ENCODE measurements around the gene DMAP1.

DMAP1 gene

GRCh38 chr1:44256762-44257554 is 43.7 kb downstream of the DMAP1 start:
- no peak for DNase-seq (ENCODE audit: low read depth)

- DNase-seq (ENCODE audit: low read depth) = no peak
These were observed 45.8 kb downstream of the DMAP1 start for GRCh38 chr1:44259090-44259489.

GRCh38 chr1:44260792-44261170 is 47.5 kb downstream of the DMAP1 start:
- DNase-seq (ENCODE audit: low read depth) = no peak

- no peak for DNase-seq (ENCODE audit: low read depth)
These were observed 48.0 kb downstream of the DMAP1 start for GRCh38 chr1:44261171-44261817.

- no peak for DNase-seq (ENCODE audit: low read depth)
These were observed 48.7 kb downstream of the DMAP1 start for GRCh38 chr1:44261962-44262361.

DNA sequence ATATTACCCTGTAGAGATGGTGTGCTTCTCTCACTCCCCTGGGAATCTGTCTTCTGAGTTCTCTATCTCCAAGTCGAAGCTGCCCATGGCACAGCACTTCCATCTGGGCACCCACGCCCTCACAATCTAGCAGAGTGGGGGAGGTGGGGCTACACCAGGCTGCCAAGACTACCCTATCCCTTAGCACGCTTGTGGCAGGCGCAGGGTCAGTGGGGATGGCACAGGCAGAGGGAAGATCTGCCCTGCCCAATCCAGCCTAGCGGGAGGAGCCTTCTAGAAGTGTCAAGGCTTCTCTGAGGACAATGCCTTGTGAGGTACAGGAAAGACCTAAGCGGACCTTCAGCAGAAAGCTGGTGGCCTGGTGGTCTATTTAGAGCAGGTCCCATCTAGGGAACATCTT is 49.1 kb downstream of the DMAP1 start:
- DNase-seq (ENCODE audit: low read depth) = no peak

- DNase-seq (ENCODE audit: low read depth) = no peak
These were observed 49.7 kb downstream of the DMAP1 start for GRCh38 chr1:44262816-44263567.

- no peak for DNase-seq (ENCODE audit: low read depth)
These were observed 50.5 kb downstream of the DMAP1 start for GRCh38 chr1:44263568-44264450.

GRCh38 chr1:44264451-44264771 is 51.1 kb downstream of the DMAP1 start:
- DNase-seq (ENCODE audit: low read depth) = no peak

DNA sequence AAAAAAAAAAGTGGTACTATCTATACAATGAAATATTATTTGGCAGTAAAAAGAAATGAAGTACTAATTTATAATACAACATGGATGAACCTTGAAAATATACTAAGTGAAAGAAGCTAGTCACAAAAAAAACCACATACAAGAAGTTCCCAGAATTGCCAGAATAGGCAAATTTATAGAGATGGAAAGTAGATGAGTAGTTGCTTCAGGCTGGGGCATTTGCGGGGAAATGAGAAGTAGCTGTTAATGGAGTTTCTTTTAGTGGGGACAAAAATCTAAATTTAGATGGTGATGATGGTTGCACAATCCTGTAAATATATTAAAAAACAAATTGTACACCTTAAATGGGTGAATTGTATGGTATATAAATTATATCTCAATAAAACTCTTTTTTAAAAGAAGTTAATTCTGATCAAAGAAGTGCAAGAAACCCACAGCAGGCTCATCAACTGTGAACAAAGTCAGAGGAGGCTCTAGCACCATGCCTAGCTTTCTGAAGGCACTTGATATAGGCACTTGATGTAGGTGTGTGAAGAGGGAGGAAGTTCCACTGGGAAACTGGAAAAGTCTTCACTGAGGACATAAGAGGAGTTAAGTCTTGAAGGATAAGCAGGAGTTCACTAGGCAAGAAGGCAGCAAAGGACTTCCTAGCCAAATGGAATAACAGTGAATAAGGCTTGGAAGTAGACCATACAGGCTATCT is 52.5 kb downstream of the DMAP1 start:
- no peak for DNase-seq (ENCODE audit: low read depth)

GRCh38 chr1:44266400-44267344 is 53.4 kb downstream of the DMAP1 start:
- no peak for DNase-seq (ENCODE audit: low read depth)

GRCh38 chr1:44267438-44267837 is 54.2 kb downstream of the DMAP1 start:
- no peak for DNase-seq (ENCODE audit: low read depth)

DNA sequence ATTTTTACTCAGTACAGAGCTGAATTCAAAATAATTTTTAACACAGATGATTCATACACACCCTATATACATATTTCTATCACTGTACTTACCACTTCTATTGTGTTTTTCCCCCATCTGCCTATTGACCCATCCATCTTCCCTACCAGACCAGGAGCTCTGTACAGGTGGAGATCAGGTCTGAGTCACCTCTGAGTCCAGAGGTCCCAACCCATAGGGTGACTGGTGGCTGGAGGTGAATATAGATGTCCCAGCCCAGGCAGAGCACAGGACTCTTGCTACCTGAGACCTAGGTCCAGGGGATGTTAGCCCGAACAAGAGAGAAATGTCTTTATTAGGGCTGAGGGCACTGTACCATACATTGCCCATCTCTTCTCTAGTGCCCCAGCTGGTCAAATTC is 54.8 kb downstream of the DMAP1 start:
- DNase-seq (ENCODE audit: low read depth) = no peak

Measured in stimulated activated CD8-positive, alpha-beta memory T cell treated with anti-CD3 and anti-CD28 coated beads, Interleukin-7, amount 100 ng/mL, for 24 hours (primary cell).